HL-60 (cell line): Measurements from ENCODE around the gene TMTC1.

Experiments used
- POLR2AphosphoS5 ChIP-seq: IDR thresholded peaks from 2 replicates; pipeline ENCODE4 v1.6.1; 2012; ENCODE audit warnings: low read depth
- SPI1 ChIP-seq: IDR thresholded peaks from 2 replicates; pipeline ENCODE4 v1.6.1; 2012; ENCODE audit warnings: low read depth, mild to moderate bottlenecking, borderline replicate concordance
- TF ChIP-seq, protein P1 (sequence below): IDR thresholded peaks from one replicate; pipeline ENCODE4 v1.5.1; 2011; ENCODE audit warnings: low read length, control low read depth, inconsistent platforms; ENCODE audit not compliant: insufficient read depth
- TF ChIP-seq, protein P2 (sequence below): IDR thresholded peaks from 2 replicates; pipeline ENCODE4 v1.6.1; 2012; ENCODE audit warnings: low read depth; ENCODE audit not compliant: insufficient replicate concordance

DNA sequence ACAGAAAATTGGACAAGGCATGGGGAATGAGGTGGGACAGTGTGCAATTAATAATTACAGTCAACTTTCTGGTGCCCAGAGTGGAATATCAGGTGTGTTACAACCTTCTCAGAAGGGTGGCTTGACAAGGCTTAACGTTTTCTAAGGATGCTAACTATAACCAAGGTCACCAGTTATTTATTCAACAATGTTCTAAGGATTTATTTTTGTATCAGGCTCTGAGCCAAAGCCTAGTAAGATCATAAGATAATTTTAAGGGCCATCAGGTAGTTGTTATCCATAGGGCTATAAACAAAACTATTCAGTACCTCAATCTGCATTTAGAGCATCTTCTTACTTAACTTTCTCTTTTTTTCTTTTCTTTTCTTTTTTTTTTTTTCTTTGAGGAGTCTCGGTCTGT is 134.0 kb downstream of the TMTC1 start:
- TF ChIP-seq SPI1: no peak
- TF ChIP-seq, protein P1, sequence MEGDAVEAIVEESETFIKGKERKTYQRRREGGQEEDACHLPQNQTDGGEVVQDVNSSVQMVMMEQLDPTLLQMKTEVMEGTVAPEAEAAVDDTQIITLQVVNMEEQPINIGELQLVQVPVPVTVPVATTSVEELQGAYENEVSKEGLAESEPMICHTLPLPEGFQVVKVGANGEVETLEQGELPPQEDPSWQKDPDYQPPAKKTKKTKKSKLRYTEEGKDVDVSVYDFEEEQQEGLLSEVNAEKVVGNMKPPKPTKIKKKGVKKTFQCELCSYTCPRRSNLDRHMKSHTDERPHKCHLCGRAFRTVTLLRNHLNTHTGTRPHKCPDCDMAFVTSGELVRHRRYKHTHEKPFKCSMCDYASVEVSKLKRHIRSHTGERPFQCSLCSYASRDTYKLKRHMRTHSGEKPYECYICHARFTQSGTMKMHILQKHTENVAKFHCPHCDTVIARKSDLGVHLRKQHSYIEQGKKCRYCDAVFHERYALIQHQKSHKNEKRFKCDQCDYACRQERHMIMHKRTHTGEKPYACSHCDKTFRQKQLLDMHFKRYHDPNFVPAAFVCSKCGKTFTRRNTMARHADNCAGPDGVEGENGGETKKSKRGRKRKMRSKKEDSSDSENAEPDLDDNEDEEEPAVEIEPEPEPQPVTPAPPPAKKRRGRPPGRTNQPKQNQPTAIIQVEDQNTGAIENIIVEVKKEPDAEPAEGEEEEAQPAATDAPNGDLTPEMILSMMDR: no peak
- TF ChIP-seq POLR2AphosphoS5: no peak
- TF ChIP-seq, protein P2, sequence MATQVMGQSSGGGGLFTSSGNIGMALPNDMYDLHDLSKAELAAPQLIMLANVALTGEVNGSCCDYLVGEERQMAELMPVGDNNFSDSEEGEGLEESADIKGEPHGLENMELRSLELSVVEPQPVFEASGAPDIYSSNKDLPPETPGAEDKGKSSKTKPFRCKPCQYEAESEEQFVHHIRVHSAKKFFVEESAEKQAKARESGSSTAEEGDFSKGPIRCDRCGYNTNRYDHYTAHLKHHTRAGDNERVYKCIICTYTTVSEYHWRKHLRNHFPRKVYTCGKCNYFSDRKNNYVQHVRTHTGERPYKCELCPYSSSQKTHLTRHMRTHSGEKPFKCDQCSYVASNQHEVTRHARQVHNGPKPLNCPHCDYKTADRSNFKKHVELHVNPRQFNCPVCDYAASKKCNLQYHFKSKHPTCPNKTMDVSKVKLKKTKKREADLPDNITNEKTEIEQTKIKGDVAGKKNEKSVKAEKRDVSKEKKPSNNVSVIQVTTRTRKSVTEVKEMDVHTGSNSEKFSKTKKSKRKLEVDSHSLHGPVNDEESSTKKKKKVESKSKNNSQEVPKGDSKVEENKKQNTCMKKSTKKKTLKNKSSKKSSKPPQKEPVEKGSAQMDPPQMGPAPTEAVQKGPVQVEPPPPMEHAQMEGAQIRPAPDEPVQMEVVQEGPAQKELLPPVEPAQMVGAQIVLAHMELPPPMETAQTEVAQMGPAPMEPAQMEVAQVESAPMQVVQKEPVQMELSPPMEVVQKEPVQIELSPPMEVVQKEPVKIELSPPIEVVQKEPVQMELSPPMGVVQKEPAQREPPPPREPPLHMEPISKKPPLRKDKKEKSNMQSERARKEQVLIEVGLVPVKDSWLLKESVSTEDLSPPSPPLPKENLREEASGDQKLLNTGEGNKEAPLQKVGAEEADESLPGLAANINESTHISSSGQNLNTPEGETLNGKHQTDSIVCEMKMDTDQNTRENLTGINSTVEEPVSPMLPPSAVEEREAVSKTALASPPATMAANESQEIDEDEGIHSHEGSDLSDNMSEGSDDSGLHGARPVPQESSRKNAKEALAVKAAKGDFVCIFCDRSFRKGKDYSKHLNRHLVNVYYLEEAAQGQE: no peak
